MG63 (cell line): ENCODE results near the gene SRRM2. TPM values are rescaled to one million over a fixed set of nuclear protein-coding genes. Genes with fewer than 3 reads are reported as not detected.

Experiments used
- DNase-seq: peaks from one replicate; pipeline ENCODE4 v3.0.0-alpha.2; 2020
- H3K27me3 ChIP-seq: fragments of 250-450 bp; sonication (Bioruptor Pico); 2 replicates; pipeline ENCODE4 v1.5.1; 2020; ENCODE audit warnings: mild to moderate bottlenecking, moderate library complexity
- H3K36me3 ChIP-seq: fragments of 250-450 bp; sonication (Bioruptor Pico); 2 replicates; pipeline ENCODE4 v1.5.1; 2020; ENCODE audit warnings: mild to moderate bottlenecking, moderate library complexity
- H3K4me3 ChIP-seq: fragments of 250-450 bp; sonication (Bioruptor Pico); 2 replicates; pipeline ENCODE4 v1.5.1; 2020; ENCODE audit warnings: mild to moderate bottlenecking, moderate library complexity
- H3K9me3 ChIP-seq: fragments of 250-450 bp; sonication (Bioruptor Pico); 2 replicates; pipeline ENCODE4 v1.5.1; 2020; ENCODE audit warnings: mild to moderate bottlenecking, moderate library complexity
- total RNA-seq: library from RNA; depleted of rRNA; stranded (reverse); fragments of >200 nt; shearing (Covaris generic); gene quantifications from 2 replicates; pipeline ENCODE4 v1.2.3, GENCODE V29; 2014; ENCODE audit warnings: low replicate concordance

Gene SRRM2
- total RNA-seq, 1 experiment from 2014 or later: 21.1 TPM

- Histone ChIP-seq H3K4me3 (no peak overlapping the region), H3K9me3 (no peaks in the 10 kb centered on the region), H3K27me3 (no peaks in the 10 kb centered on the region), H3K36me3 (no peaks in the 10 kb centered on the region)
- DNase-seq: no peak
Observed at GRCh38 chr16:2724816-2725348, 27.6 kb upstream of the SRRM2 start.

- Histone ChIP-seq H3K36me3 (no peaks in the 10 kb centered on the region), H3K27me3 (no peaks in the 10 kb centered on the region; the same call in 1 of the 2 replicates), H3K4me3 (no peak overlapping the region), H3K9me3 (no peaks in the 10 kb centered on the region)
- DNase-seq: no peak
Observed at GRCh38 chr16:2726923-2727322, 25.5 kb upstream of the SRRM2 start.

GRCh38 chr16:2728034-2728433, 24.4 kb upstream of the SRRM2 start:
- Histone ChIP-seq H3K9me3 (no peaks in the 10 kb centered on the region), H3K4me3 (no peak overlapping the region), H3K36me3 (no peaks in the 10 kb centered on the region), H3K27me3 (no peaks in the 10 kb centered on the region; the same call in 1 of the 2 replicates)
- DNase-seq: no peak

GRCh38 chr16:2734844-2735515, 17.5 kb upstream of the SRRM2 start:
- no peaks in the 10 kb centered on the region; the same call in 1 of the 2 replicates for H3K27me3 ChIP-seq

GRCh38 chr16:2736476-2737237, 15.8 kb upstream of the SRRM2 start:
- H3K27me3 ChIP-seq: no peaks in the 10 kb centered on the region; the same call in 1 of the 2 replicates
- no peak overlapping the region for H3K4me3 ChIP-seq
- no peaks in the 10 kb centered on the region for H3K9me3 ChIP-seq
- no peaks in the 10 kb centered on the region for H3K36me3 ChIP-seq
- DNase-seq: no peak

More at GRCh38 chr16:2734844-2735515, 17.5 kb upstream of the SRRM2 start:
- DNase-seq: no peak
- H3K36me3 ChIP-seq: no peaks in the 10 kb centered on the region
- no peaks in the 10 kb centered on the region for H3K9me3 ChIP-seq
- no peak overlapping the region for H3K4me3 ChIP-seq

- DNase-seq: no peak
- Histone ChIP-seq H3K36me3 (no peaks in the 10 kb centered on the region), H3K27me3 (no peaks in the 10 kb centered on the region), H3K9me3 (no peaks in the 10 kb centered on the region), H3K4me3 (no peak overlapping the region)
Observed at GRCh38 chr16:2737238-2737605, 15.2 kb upstream of the SRRM2 start.

GRCh38 chr16:2737895-2738418, 14.5 kb upstream of the SRRM2 start:
- Histone ChIP-seq H3K27me3 (no peaks in the 10 kb centered on the region), H3K36me3 (no peaks in the 10 kb centered on the region), H3K4me3 (no peak overlapping the region), H3K9me3 (no peaks in the 10 kb centered on the region)
- DNase-seq: no peak

- no peaks in the 10 kb centered on the region for H3K9me3 ChIP-seq
- no peak for DNase-seq
Observed at GRCh38 chr16:2738615-2739014, 13.8 kb upstream of the SRRM2 start.

GRCh38 chr16:2739625-2740430, 12.6 kb upstream of the SRRM2 start:
- DNase-seq: no peak
- no peaks in the 10 kb centered on the region for H3K27me3 ChIP-seq
- no peaks in the 10 kb centered on the region for H3K9me3 ChIP-seq
- no peak overlapping the region for H3K4me3 ChIP-seq
- H3K36me3 ChIP-seq: no peaks in the 10 kb centered on the region

More at GRCh38 chr16:2738615-2739014, 13.8 kb upstream of the SRRM2 start:
- Histone ChIP-seq H3K36me3 (no peaks in the 10 kb centered on the region), H3K27me3 (no peaks in the 10 kb centered on the region), H3K4me3 (no peak overlapping the region)

- H3K4me3 ChIP-seq: no peak overlapping the region
- no peaks in the 10 kb centered on the region for H3K9me3 ChIP-seq
- no peaks in the 10 kb centered on the region for H3K27me3 ChIP-seq
- H3K36me3 ChIP-seq: no peaks in the 10 kb centered on the region
- no peak for DNase-seq
Observed at GRCh38 chr16:2740476-2740875, 12.0 kb upstream of the SRRM2 start.

GRCh38 chr16:2741168-2741567, 11.3 kb upstream of the SRRM2 start:
- Histone ChIP-seq H3K36me3 (no peaks in the 10 kb centered on the region), H3K27me3 (no peaks in the 10 kb centered on the region), H3K9me3 (no peaks in the 10 kb centered on the region), H3K4me3 (no peak overlapping the region)
- no peak for DNase-seq

GRCh38 chr16:2742323-2743006, 10.0 kb upstream of the SRRM2 start:
- Histone ChIP-seq H3K27me3 (no peaks in the 10 kb centered on the region), H3K9me3 (no peaks in the 10 kb centered on the region), H3K4me3 (no peak overlapping the region), H3K36me3 (no peaks in the 10 kb centered on the region)
- no peak for DNase-seq

- no peak overlapping the region for H3K4me3 ChIP-seq
- H3K9me3 ChIP-seq: no peaks in the 10 kb centered on the region
- DNase-seq: no peak
- H3K36me3 ChIP-seq: no peaks in the 10 kb centered on the region
- no peaks in the 10 kb centered on the region for H3K27me3 ChIP-seq
Observed at GRCh38 chr16:2743007-2743810, 9.2 kb upstream of the SRRM2 start.

GRCh38 chr16:2744711-2745110, 7.7 kb upstream of the SRRM2 start:
- H3K9me3 ChIP-seq: no peaks in the 10 kb centered on the region
- H3K36me3 ChIP-seq: no peaks in the 10 kb centered on the region
- H3K27me3 ChIP-seq: no peaks in the 10 kb centered on the region
- H3K4me3 ChIP-seq: no peak overlapping the region
- no peak for DNase-seq

GRCh38 chr16:2745116-2745890, 7.1 kb upstream of the SRRM2 start:
- no peak for DNase-seq
- H3K27me3 ChIP-seq: no peaks in the 10 kb centered on the region
- no peaks in the 10 kb centered on the region for H3K9me3 ChIP-seq
- no peak overlapping the region for H3K4me3 ChIP-seq
- no peaks in the 10 kb centered on the region for H3K36me3 ChIP-seq
